HG03432 (cell line): ENCODE results near the gene CFAP61.

Experiments used
- ATAC-seq: cut with Tn5 transposase; IDR thresholded peaks from one replicate; pipeline ENCODE4 v1.9.1; 2021; ENCODE audit warnings: mild to moderate bottlenecking, moderate library complexity; ENCODE audit not compliant: unreplicated experiment

Gene CFAP61

GRCh38 chr20:20265210-20265609 lies 212.9 kb downstream of the CFAP61 start:
- ATAC-seq = no peak

GRCh38 chr20:20266552-20266951 lies 214.2 kb downstream of the CFAP61 start:
- ATAC-seq = no peak

- ATAC-seq = no peak
These were observed 215.5 kb downstream of the CFAP61 start for GRCh38 chr20:20267685-20268370.

GRCh38 chr20:20271271-20271670 lies 218.9 kb downstream of the CFAP61 start:
- no peak for ATAC-seq

GRCh38 chr20:20272686-20273085 lies 220.4 kb downstream of the CFAP61 start:
- no peak for ATAC-seq

GRCh38 chr20:20273286-20273685 lies 221.0 kb downstream of the CFAP61 start:
- no peak for ATAC-seq

GRCh38 chr20:20274821-20275220 lies 222.5 kb downstream of the CFAP61 start:
- ATAC-seq = no peak

- no peak for ATAC-seq
These were observed 223.3 kb downstream of the CFAP61 start for GRCh38 chr20:20275636-20276035.

GRCh38 chr20:20276811-20277530 lies 224.6 kb downstream of the CFAP61 start:
- no peak for ATAC-seq

GRCh38 chr20:20277894-20278335 lies 225.6 kb downstream of the CFAP61 start:
- no peak for ATAC-seq

GRCh38 chr20:20286061-20286460 lies 233.7 kb downstream of the CFAP61 start:
- ATAC-seq = no peak

GRCh38 chr20:20289331-20289730 lies 237.0 kb downstream of the CFAP61 start:
- ATAC-seq = no peak

- ATAC-seq = no peak
These were observed 240.1 kb downstream of the CFAP61 start for GRCh38 chr20:20292472-20292871.

- no peak for ATAC-seq
These were observed 240.8 kb downstream of the CFAP61 start for GRCh38 chr20:20293141-20293540.

- ATAC-seq = no peak
These were observed 241.5 kb downstream of the CFAP61 start for GRCh38 chr20:20293691-20294385.

GRCh38 chr20:20295621-20296498 lies 243.5 kb downstream of the CFAP61 start:
- no peak for ATAC-seq

- no peak for ATAC-seq
These were observed 244.8 kb downstream of the CFAP61 start for GRCh38 chr20:20297181-20297580.

GRCh38 chr20:20297752-20298151 lies 245.4 kb downstream of the CFAP61 start:
- ATAC-seq = no peak

- ATAC-seq = no peak
These were observed 247.6 kb downstream of the CFAP61 start for GRCh38 chr20:20299904-20300303.

- ATAC-seq = no peak
These were observed 251.0 kb downstream of the CFAP61 start for GRCh38 chr20:20303320-20303719.

- ATAC-seq = no peak
These were observed 251.4 kb downstream of the CFAP61 start for GRCh38 chr20:20303742-20304141.
